ENCODE data around the gene SCPEP1. TPM values are rescaled to one million over a fixed set of nuclear protein-coding genes. Genes with fewer than 3 reads are reported as not detected.

Gene SCPEP1
- total RNA-seq, 1 experiment from 2014 or later: 29.6 TPM

DNA sequence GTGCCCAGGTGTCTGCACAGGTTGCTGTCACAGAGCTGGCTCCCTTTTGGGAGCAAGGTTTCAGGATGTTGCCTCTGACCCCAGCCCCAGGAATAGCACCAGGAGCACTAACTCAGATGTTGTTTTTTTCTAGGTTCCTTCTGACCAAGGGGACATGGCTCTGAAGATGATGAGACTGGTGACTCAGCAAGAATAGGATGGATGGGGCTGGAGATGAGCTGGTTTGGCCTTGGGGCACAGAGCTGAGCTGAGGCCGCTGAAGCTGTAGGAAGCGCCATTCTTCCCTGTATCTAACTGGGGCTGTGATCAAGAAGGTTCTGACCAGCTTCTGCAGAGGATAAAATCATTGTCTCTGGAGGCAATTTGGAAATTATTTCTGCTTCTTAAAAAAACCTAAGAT, 28.1 kb downstream of the SCPEP1 start:
- H3K27ac Mint-ChIP-seq: no peak overlapping the region
- no peak overlapping the region for H2BK5ac ChIP-seq (ENCODE audit: insufficient read length, low read length)
- no peak overlapping the region for H3K4me3 Mint-ChIP-seq
- no peak for DNase-seq
- no peak overlapping the region for H4K5ac ChIP-seq (ENCODE audit: insufficient read length, low read depth, low read length)
- no peaks in the 10 kb centered on the region for H3K79me1 ChIP-seq (ENCODE audit: insufficient read depth, low read depth, low read length, poor library complexity, severe bottlenecking)
- H3K79me2 ChIP-seq (ENCODE audit: insufficient read depth, low read length): no peaks in the 10 kb centered on the region
- no peak overlapping the region for H4K8ac ChIP-seq (replicated peaks; ENCODE audit: insufficient read length, low read depth, low read length)
- H3K23me2 ChIP-seq (ENCODE audit: insufficient read length, low read depth, low read length, poor library complexity, severe bottlenecking): no peaks in the 10 kb centered on the region
- WGBS (ENCODE audit: extremely low coverage, insufficient read length, low lambda C conversion rate): no CpG with 5 or more reads among the region's 2 CpGs
- peaks cover 9 to 10% of the 10 kb centered on the region in 2 experiments for H3K4me1 Mint-ChIP-seq
- no peak overlapping the region for H3K9ac ChIP-seq (ENCODE audit: extremely low read depth, insufficient read length, low read length)
- no peak overlapping the region for H3K23ac ChIP-seq (ENCODE audit: insufficient read length, low read depth, low read length)
- H3K27me3 ChIP-seq (ENCODE audit: insufficient read depth, low read length): no peaks in the 10 kb centered on the region
- no peaks in the 10 kb centered on the region for H4K20me1 ChIP-seq (ENCODE audit: control insufficient read depth, insufficient read depth, insufficient read length)
- H2AK5ac ChIP-seq (ENCODE audit: insufficient read length, low read length): no peak overlapping the region
- H2BK12ac ChIP-seq (ENCODE audit: insufficient read length, low read depth, low read length): no peak overlapping the region
- no peak overlapping the region for H2BK120ac ChIP-seq (ENCODE audit: low read depth, low read length, poor library complexity, severe bottlenecking)
- H3K9me3 ChIP-seq (ENCODE audit: control insufficient read depth, low read depth, low read length): no peaks in the 10 kb centered on the region
- TF ChIP-seq, protein P1, sequence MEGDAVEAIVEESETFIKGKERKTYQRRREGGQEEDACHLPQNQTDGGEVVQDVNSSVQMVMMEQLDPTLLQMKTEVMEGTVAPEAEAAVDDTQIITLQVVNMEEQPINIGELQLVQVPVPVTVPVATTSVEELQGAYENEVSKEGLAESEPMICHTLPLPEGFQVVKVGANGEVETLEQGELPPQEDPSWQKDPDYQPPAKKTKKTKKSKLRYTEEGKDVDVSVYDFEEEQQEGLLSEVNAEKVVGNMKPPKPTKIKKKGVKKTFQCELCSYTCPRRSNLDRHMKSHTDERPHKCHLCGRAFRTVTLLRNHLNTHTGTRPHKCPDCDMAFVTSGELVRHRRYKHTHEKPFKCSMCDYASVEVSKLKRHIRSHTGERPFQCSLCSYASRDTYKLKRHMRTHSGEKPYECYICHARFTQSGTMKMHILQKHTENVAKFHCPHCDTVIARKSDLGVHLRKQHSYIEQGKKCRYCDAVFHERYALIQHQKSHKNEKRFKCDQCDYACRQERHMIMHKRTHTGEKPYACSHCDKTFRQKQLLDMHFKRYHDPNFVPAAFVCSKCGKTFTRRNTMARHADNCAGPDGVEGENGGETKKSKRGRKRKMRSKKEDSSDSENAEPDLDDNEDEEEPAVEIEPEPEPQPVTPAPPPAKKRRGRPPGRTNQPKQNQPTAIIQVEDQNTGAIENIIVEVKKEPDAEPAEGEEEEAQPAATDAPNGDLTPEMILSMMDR (conservative IDR thresholded peaks at IDR 0.05): no peak
- H3T11ph ChIP-seq (ENCODE audit: low read length): no peak overlapping the region
- no peak overlapping the region for H4K91ac ChIP-seq (ENCODE audit: insufficient read length, low read depth, low read length)
- 0 out of 2 replicates have a peak, but pooled peaks cover 3% of the 10 kb centered on the region for H3K4me1 ChIP-seq (ENCODE audit: insufficient read depth, low read length)
- H3K4ac ChIP-seq (ENCODE audit: low read depth, low read length): no peak overlapping the region
- H3K27me3 Mint-ChIP-seq (ENCODE audit: low read depth): no peaks in the 10 kb centered on the region
- H3K14ac ChIP-seq (ENCODE audit: insufficient read depth, low read length): no peak overlapping the region
- H2AFZ ChIP-seq (ENCODE audit: low read length): no peak overlapping the region
- H2BK15ac ChIP-seq (ENCODE audit: low read depth, low read length): no peak overlapping the region
- no peak overlapping the region for H2BK20ac ChIP-seq (ENCODE audit: low read depth, low read length, poor library complexity, severe bottlenecking)
- no peak overlapping the region for H3K18ac ChIP-seq (ENCODE audit: insufficient read length, low read depth, low read length)
- H3K36me3 Mint-ChIP-seq (ENCODE audit: insufficient read depth in 1 of 3, low read depth in 3 of 3): peaks cover 0 to 10% (median 7%) of the 10 kb centered on the region in 3 experiments; a peak in 4 of 7 replicates
- H3K56ac ChIP-seq (ENCODE audit: insufficient read length, low read depth, low read length): no peak overlapping the region
- H3K9me3 Mint-ChIP-seq: no peaks in the 10 kb centered on the region
- no peak overlapping the region for H3K27ac ChIP-seq (ENCODE audit: insufficient read length, low read depth, low read length)
- no peak overlapping the region for H3K4me2 ChIP-seq (ENCODE audit: insufficient read depth, insufficient read length, low read length)
